Fibroblast of lung (primary cell): Measurements from ENCODE around the gene SPATC1L. TPM values are rescaled to one million over a fixed set of nuclear protein-coding genes. Genes with fewer than 3 reads are reported as not detected.

Source experiments
- DNase-seq, 2 donors: peaks; one replicate each; pipeline versions ENCODE4 v3.0.0 to v3.0.0-alpha.2; 2010; ENCODE audit warnings: low read depth in 2 of 2
- H2AFZ ChIP-seq: 2 replicates; pipeline ENCODE4 v1.5.1; 2012; ENCODE audit warnings: low read length, control low read depth, inconsistent platforms
- H3K27ac ChIP-seq: 2 replicates; pipeline ENCODE4 v1.5.1; 2011; ENCODE audit warnings: low read length, control low read depth; ENCODE audit not compliant: insufficient read depth
- H3K27me3 ChIP-seq: 2 replicates; pipeline ENCODE4 v1.5.1; 2011; ENCODE audit warnings: mild to moderate bottlenecking, low read length; ENCODE audit not compliant: control insufficient read depth, insufficient read depth
- H3K36me3 ChIP-seq: 2 replicates; pipeline ENCODE4 v1.5.1; 2011; ENCODE audit warnings: low read length; ENCODE audit not compliant: control insufficient read depth, insufficient read depth
- H3K4me1 ChIP-seq: 2 replicates; pipeline ENCODE4 v1.5.1; 2011; ENCODE audit warnings: low read length; ENCODE audit not compliant: control insufficient read depth, insufficient read depth; ENCODE audit errors: extremely low read depth
- H3K4me2 ChIP-seq: 2 replicates; pipeline ENCODE4 v1.5.1; 2011; ENCODE audit warnings: low read length, control low read depth; ENCODE audit not compliant: insufficient read depth; ENCODE audit errors: extremely low read depth
- H3K4me3 ChIP-seq, 4 experiments: fragments of 200-600 bp in 1 of 4; sonication (generic) in 1 of 4; replicated peaks in 1 of 4; 2 replicates each; pipeline ENCODE4 v1.5.1; 2011 to 2016; ENCODE audit warnings: low read length in 4 of 4, low read depth in 3 of 4, mild to moderate bottlenecking in 3 of 4, control low read depth in 2 of 4, inconsistent platforms in 1 of 4, mixed read lengths in 1 of 4; ENCODE audit not compliant: insufficient read depth in 1 of 4; ENCODE audit errors: control extremely low read depth in 1 of 4
- H3K79me2 ChIP-seq: 2 replicates; pipeline ENCODE4 v1.5.1; 2012; ENCODE audit warnings: mild to moderate bottlenecking, low read length, inconsistent platforms; ENCODE audit not compliant: control insufficient read depth, insufficient read depth
- H3K9ac ChIP-seq: 2 replicates; pipeline ENCODE4 v1.5.1; 2011; ENCODE audit warnings: mild to moderate bottlenecking, low read length, control low read depth; ENCODE audit not compliant: insufficient read depth
- H3K9me3 ChIP-seq: 2 replicates; pipeline ENCODE4 v1.5.1; 2012; ENCODE audit warnings: low read depth, low read length; ENCODE audit not compliant: control insufficient read depth, insufficient read depth
- H4K20me1 ChIP-seq: 2 replicates; pipeline ENCODE4 v1.5.1; 2011; ENCODE audit warnings: low read length; ENCODE audit not compliant: control insufficient read depth, insufficient read depth; ENCODE audit errors: extremely low read depth
- CTCF ChIP-seq, 2 donors: IDR thresholded peaks in 1 of 2; conservative IDR thresholded peaks in 1 of 2; 1 replicate in 1 of 2; 2 replicates in 1 of 2; pipeline ENCODE4 v1.5.1; 2011 to 2012; ENCODE audit warnings: low read length in 2 of 2, control low read depth in 1 of 2, inconsistent platforms in 1 of 2, low read depth in 1 of 2, mild to moderate bottlenecking in 1 of 2
- EZH2 ChIP-seq: IDR thresholded peaks from 2 replicates; pipeline ENCODE4 v1.5.1; 2012; ENCODE audit warnings: low read length, control low read depth, mild to moderate bottlenecking; ENCODE audit errors: missing control alignments
- polyA plus RNA-seq, 2 donors: library from polyadenylated mRNA; depleted of rRNA in 1 of 2; stranded (reverse) in 1 of 2; unstranded in 1 of 2; fragments of >200 nt; gene quantifications; 2 replicates each; pipeline ENCODE4 v1.2.1, GENCODE V29; 2011 to 2012; ENCODE audit warnings: missing spikeins in 1 of 2
- total RNA-seq: library from RNA; depleted of rRNA; stranded (reverse); fragments of >200 nt; gene quantifications from 2 replicates; pipeline ENCODE4 v1.2.1, GENCODE V29; 2014

SPATC1L gene
- total and polyA plus RNA-seq, 2 donors (not counting 1 experiment from before 2014, with no cell fraction given), result 2.9 to 9.6 TPM

DNA sequence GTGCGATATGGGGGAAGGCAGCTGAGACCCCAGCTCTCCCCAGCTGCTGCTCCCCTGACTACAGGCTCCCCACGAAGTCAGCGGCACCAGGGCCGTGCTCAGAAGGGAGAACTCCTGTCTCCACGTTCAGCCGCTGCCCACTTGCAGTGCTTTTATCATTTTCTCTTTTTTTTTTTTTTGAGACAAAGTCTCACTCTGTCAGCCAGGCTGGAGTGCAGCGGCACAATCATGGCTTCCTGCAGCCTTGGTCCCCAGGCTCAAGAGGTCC, 27.9 kb downstream of the SPATC1L start:
- Histone ChIP-seq H3K36me3 (no peaks in the 10 kb centered on the region), H3K4me2 (no peak overlapping the region), H3K79me2 (no peaks in the 10 kb centered on the region), H4K20me1 (no peaks in the 10 kb centered on the region), H3K4me3 (no peak overlapping the region), H3K27me3 (no peaks in the 10 kb centered on the region), H3K9ac (no peak overlapping the region), H2AFZ (no peak overlapping the region), H3K4me1 (peaks cover 2% of the 10 kb centered on the region), H3K27ac (no peak overlapping the region), H3K9me3 (no peaks in the 10 kb centered on the region)
- TF ChIP-seq EZH2 (no peak), CTCF (conservative IDR thresholded peaks at IDR 0.05 in 1 of 2, IDR thresholded peaks at IDR 0.05 in 1 of 2; ENCODE audit: low read depth in 1 of 2, low read length in 2 of 2) (no peak)
- DNase-seq, result no peak

GRCh38 chr21:46155514-46156377, 28.5 kb downstream of the SPATC1L start, which contains the start of gene FTCD:
FTCD (minus strand) TSS chr21:46155579; CDS start chr21:46155523, 56 bp downstream.
- no peak for TF ChIP-seq CTCF (conservative IDR thresholded peaks at IDR 0.05 in 1 of 2, IDR thresholded peaks at IDR 0.05 in 1 of 2; ENCODE audit: low read depth in 1 of 2, low read length in 2 of 2)
- no peak for TF ChIP-seq EZH2

DNA sequence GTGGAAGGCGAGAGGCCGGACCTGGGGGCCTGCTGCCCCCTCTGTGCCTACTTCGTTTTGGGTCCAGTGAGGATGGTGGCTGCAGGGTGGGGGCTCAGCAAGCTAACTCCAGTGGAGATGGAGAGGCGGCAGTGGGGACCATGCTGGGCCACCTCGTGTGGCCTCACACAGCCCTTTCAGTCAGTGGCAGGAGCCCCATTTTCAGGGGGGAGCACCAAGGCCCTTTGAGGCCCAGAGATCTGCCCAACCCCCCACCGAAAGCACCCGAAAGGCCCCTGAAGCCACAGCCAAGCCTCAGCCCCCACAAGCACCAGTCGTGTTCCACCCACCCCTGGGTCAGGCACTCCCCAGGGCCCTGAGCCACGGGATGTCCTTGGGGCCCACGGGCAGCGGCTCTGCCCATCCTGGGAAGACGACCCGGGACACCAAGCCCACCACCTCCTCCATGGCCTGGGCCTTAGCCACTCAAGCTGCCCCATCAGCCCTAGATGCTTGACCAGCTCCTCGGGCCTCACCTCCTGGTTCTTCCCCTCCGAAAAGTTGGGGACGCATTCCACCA, 29.2 kb downstream of the SPATC1L start:
- Histone ChIP-seq H2AFZ (no peak overlapping the region), H3K9ac (no peak overlapping the region), H3K4me1 (peaks cover 2% of the 10 kb centered on the region), H3K36me3 (no peaks in the 10 kb centered on the region), H3K27ac (no peak overlapping the region), H3K4me2 (no peak overlapping the region), H4K20me1 (no peaks in the 10 kb centered on the region), H3K27me3 (no peaks in the 10 kb centered on the region), H3K4me3 (no peak overlapping the region), H3K9me3 (no peaks in the 10 kb centered on the region), H3K79me2 (no peaks in the 10 kb centered on the region)
- TF ChIP-seq EZH2, result no peak
- no peak for DNase-seq

More at GRCh38 chr21:46155514-46156377, 28.5 kb downstream of the SPATC1L start, which contains the start of gene FTCD:
- Histone ChIP-seq H3K79me2 (no peaks in the 10 kb centered on the region), H3K9me3 (no peaks in the 10 kb centered on the region), H4K20me1 (no peaks in the 10 kb centered on the region), H3K27me3 (no peaks in the 10 kb centered on the region), H2AFZ (no peak within 1 kb of the TSS), H3K27ac (no peak within 1 kb of the TSS), H3K4me2 (no peak within 1 kb of the TSS), H3K36me3 (no peaks in the 10 kb centered on the region), H3K4me3 (no peak within 1 kb of the TSS), H3K9ac (no peak within 1 kb of the TSS), H3K4me1 (peaks cover 2% of the 10 kb centered on the region)
- DNase-seq, result no peak
